Loucy (cell line): ENCODE results near the gene NSMCE3.
"Not testable (repeated sequence)": the region's sequence is repeated elsewhere in the genome, so short reads cannot be mapped to it uniquely, and the experiment has no call there.

Experiments used
- H2AFZ ChIP-seq: fragments of 200-600 bp; sonication (generic); 2 replicates; pipeline ENCODE4 v1.6.0; 2016; ENCODE audit warnings: antibody characterized with exemption, mild to moderate bottlenecking, low read length, moderate library complexity
- H3F3A ChIP-seq: fragments of 200-600 bp; 2 replicates; pipeline ENCODE4 v1.6.0; 2016; ENCODE audit warnings: antibody characterized with exemption, low read depth, mild to moderate bottlenecking
- H3K27me3 ChIP-seq: fragments of 200-600 bp; sonication (generic); 2 replicates; pipeline ENCODE4 v1.6.1; 2014; ENCODE audit warnings: low read length, mild to moderate bottlenecking; ENCODE audit not compliant: insufficient read depth, poor library complexity, severe bottlenecking
- H3K36me3 ChIP-seq: fragments of 200-600 bp; sonication (generic); 2 replicates; pipeline ENCODE4 v1.6.1; 2016; ENCODE audit warnings: low read length; ENCODE audit not compliant: insufficient read depth
- H3K4me1 ChIP-seq: fragments of 200-600 bp; sonication (generic); 2 replicates; pipeline ENCODE4 v1.5.1; 2014; ENCODE audit warnings: low read length, mild to moderate bottlenecking; ENCODE audit not compliant: insufficient read depth, poor library complexity, severe bottlenecking
- H3K4me2 ChIP-seq: fragments of 200-600 bp; sonication (generic); 2 replicates; pipeline ENCODE4 v1.6.0; 2014; ENCODE audit warnings: antibody characterized with exemption, low read length, low read depth, mild to moderate bottlenecking; ENCODE audit not compliant: poor library complexity, severe bottlenecking
- H3K4me3 ChIP-seq: fragments of 200-600 bp; sonication (generic); 2 replicates; pipeline ENCODE4 v1.5.1; 2014; ENCODE audit warnings: low read length, mild to moderate bottlenecking, mixed read lengths; ENCODE audit not compliant: poor library complexity, severe bottlenecking
- H3K79me2 ChIP-seq: fragments of 200-600 bp; sonication (generic); 2 replicates; pipeline ENCODE4 v1.6.1; 2014; ENCODE audit warnings: low read length; ENCODE audit not compliant: insufficient read depth
- H3K9ac ChIP-seq: fragments of 200-600 bp; sonication (generic); 2 replicates; pipeline ENCODE4 v1.6.0; 2014; ENCODE audit warnings: mild to moderate bottlenecking, low read depth, low read length, moderate library complexity; ENCODE audit not compliant: poor library complexity, severe bottlenecking
- H3K9me2 ChIP-seq: fragments of 200-600 bp; sonication (generic); replicated peaks from 2 replicates; pipeline ENCODE4 v1.6.1; 2016; ENCODE audit warnings: low read depth, low read length, mixed read lengths
- H3K9me3 ChIP-seq: fragments of 200-600 bp; sonication (generic); 2 replicates; pipeline ENCODE4 v1.6.1; 2014; ENCODE audit warnings: mild to moderate bottlenecking, antibody characterized with exemption, low read length, low read depth; ENCODE audit not compliant: insufficient read depth
- H4K20me1 ChIP-seq: fragments of 200-600 bp; sonication (generic); 2 replicates; pipeline ENCODE4 v1.6.0; 2014; ENCODE audit warnings: antibody characterized with exemption, low read length, mild to moderate bottlenecking; ENCODE audit not compliant: insufficient read depth, poor library complexity, severe bottlenecking
- CTCF ChIP-seq: fragments of 200-600 bp; sonication (generic); conservative IDR thresholded peaks from 2 replicates; pipeline ENCODE4 v1.5.1; 2014; ENCODE audit warnings: mild to moderate bottlenecking, antibody characterized with exemption, low read length
- EZH2phosphoT487 ChIP-seq: fragments of 200-600 bp; IDR thresholded peaks from 2 replicates; pipeline ENCODE4 v1.6.1; 2018; ENCODE audit warnings: antibody characterized with exemption, mild to moderate bottlenecking, moderate library complexity, borderline replicate concordance

NSMCE3 gene

GRCh38 chr15:29226436-29227208 lies 43.0 kb downstream of the NSMCE3 start:
- Histone ChIP-seq H4K20me1 (no peaks in the 10 kb centered on the region), H3K9me2 (no peaks in the 10 kb centered on the region), H3F3A (no peaks in the 10 kb centered on the region), H3K4me3 (no peak overlapping the region), H3K9me3 (no peaks in the 10 kb centered on the region), H3K36me3 (no peaks in the 10 kb centered on the region), H3K4me2 (no peak overlapping the region), H3K9ac (no peak overlapping the region), H2AFZ (no peak overlapping the region), H3K27me3 (no peaks in the 10 kb centered on the region), H3K4me1 (no peaks in the 10 kb centered on the region), H3K79me2 (no peaks in the 10 kb centered on the region)
- TF ChIP-seq CTCF (no peak), EZH2phosphoT487 (no peak)

GRCh38 chr15:29225534-29226234 lies 43.9 kb downstream of the NSMCE3 start:
- no peaks in the 10 kb centered on the region for H3K79me2 ChIP-seq
- H3K4me1 ChIP-seq = no peaks in the 10 kb centered on the region
- H2AFZ ChIP-seq = no peak overlapping the region
- no peaks in the 10 kb centered on the region for H3K9me2 ChIP-seq
- no peaks in the 10 kb centered on the region for H3K27me3 ChIP-seq
- H3K4me3 ChIP-seq = no peak overlapping the region
- no peaks in the 10 kb centered on the region for H3K36me3 ChIP-seq
- H3K4me2 ChIP-seq = no peak overlapping the region
- TF ChIP-seq EZH2phosphoT487 (no peak), CTCF (no peak)
- no peaks in the 10 kb centered on the region for H3K9me3 ChIP-seq
- H4K20me1 ChIP-seq = no peaks in the 10 kb centered on the region
- no peaks in the 10 kb centered on the region for H3F3A ChIP-seq
- H3K9ac ChIP-seq = no peak overlapping the region

- H3K9me2 ChIP-seq, H3K9me3 ChIP-seq, H3K27me3 ChIP-seq, H3K4me3 ChIP-seq, H3K4me1 ChIP-seq, H3K9ac ChIP-seq, H3K79me2 ChIP-seq, H4K20me1 ChIP-seq, H3F3A ChIP-seq, H2AFZ ChIP-seq, H3K36me3 ChIP-seq, H3K4me2 ChIP-seq: not testable (repeated sequence)
These were observed 44.6 kb downstream of the NSMCE3 start for GRCh38 chr15:29224987-29225363.

- not testable (repeated sequence) for H4K20me1 ChIP-seq, H3K4me3 ChIP-seq, H3K4me2 ChIP-seq, H3K36me3 ChIP-seq, H3K27me3 ChIP-seq, H3K79me2 ChIP-seq, H3K9ac ChIP-seq, H3F3A ChIP-seq, H3K4me1 ChIP-seq, H2AFZ ChIP-seq, H3K9me3 ChIP-seq, H3K9me2 ChIP-seq
These were observed 45.2 kb downstream of the NSMCE3 start for GRCh38 chr15:29224235-29224986.
